CD4-positive, alpha-beta T cell treated with Interleukin-12 subunit alpha and Interleukin-12 subunit beta, for 1 hour (primary cell): ENCODE measurements around the gene ZFX.
A peak's percentile ranks its signal among the peaks of the same experiment; 100 is the strongest.

Experiments used
- DNase-seq: peaks from one replicate; pipeline ENCODE4 v3.0.0-alpha.2; 2020

The ZFX gene

GRCh38 chrX:24203072-24203808 is 53.7 kb downstream of the ZFX start:
- no peak for DNase-seq

GRCh38 chrX:24204331-24204730 is 54.8 kb downstream of the ZFX start:
- no peak for DNase-seq

- DNase-seq, result no peak
Observed at GRCh38 chrX:24204958-24205357, 55.4 kb downstream of the ZFX start.

- no peak for DNase-seq
Observed at GRCh38 chrX:24207826-24208225, 58.3 kb downstream of the ZFX start.

- DNase-seq, result no peak
Observed at GRCh38 chrX:24208496-24209240, 59.1 kb downstream of the ZFX start.

- DNase-seq, result no peak
Observed at GRCh38 chrX:24210190-24210589, 60.7 kb downstream of the ZFX start.

- DNase-seq, result no peak
Observed at GRCh38 chrX:24214568-24214967, 65.0 kb downstream of the ZFX start.

GRCh38 chrX:24215272-24215671 is 65.7 kb downstream of the ZFX start:
- DNase-seq, result no peak

GRCh38 chrX:24216037-24216436 is 66.5 kb downstream of the ZFX start:
- DNase-seq, result no peak

- no peak for DNase-seq
Observed at GRCh38 chrX:24216827-24217226, 67.3 kb downstream of the ZFX start.

GRCh38 chrX:24219320-24219719 is 69.8 kb downstream of the ZFX start:
- no peak for DNase-seq

- no peak for DNase-seq
Observed at GRCh38 chrX:24221872-24222271, 72.3 kb downstream of the ZFX start.

- no peak for DNase-seq
Observed at GRCh38 chrX:24225265-24225664, 75.7 kb downstream of the ZFX start.

GRCh38 chrX:24226176-24226575 is 76.6 kb downstream of the ZFX start:
- DNase-seq, result no peak

- DNase-seq, result no peak
Observed at GRCh38 chrX:24228596-24228995, 79.1 kb downstream of the ZFX start.

- DNase-seq, result no peak
Observed at GRCh38 chrX:24229400-24229879, 79.9 kb downstream of the ZFX start.

- DNase-seq, result no peak
Observed at GRCh38 chrX:24229976-24230375, 80.4 kb downstream of the ZFX start.

GRCh38 chrX:24231131-24231540 is 81.6 kb downstream of the ZFX start:
- no peak for DNase-seq

GRCh38 chrX:24231641-24232179 is 82.2 kb downstream of the ZFX start:
- DNase-seq, result no peak

- no peak for DNase-seq
Observed at GRCh38 chrX:24232796-24233195, 83.3 kb downstream of the ZFX start.

- no peak for DNase-seq
Observed at GRCh38 chrX:24235084-24235710, 85.7 kb downstream of the ZFX start.

- peak; percentile 31 for DNase-seq
Observed at GRCh38 chrX:24241822-24242648, 92.5 kb downstream of the ZFX start.
